SU-DHL-6 (cell line): ENCODE data around the gene PIEZO1.

Source experiments
- H2AFZ ChIP-seq: fragments of 200-600 bp; sonication (generic); 2 replicates; pipeline ENCODE4 v1.6.1; 2014; ENCODE audit warnings: low read depth, mild to moderate bottlenecking, moderate library complexity, mixed read lengths, antibody characterized with exemption, low read length; ENCODE audit not compliant: severe bottlenecking
- H3F3A ChIP-seq: fragments of 200-600 bp; shearing (Covaris generic); 2 replicates; pipeline ENCODE4 v1.6.0; 2016; ENCODE audit warnings: antibody characterized with exemption, mild to moderate bottlenecking; ENCODE audit not compliant: insufficient read depth
- H3K27ac ChIP-seq: fragments of 200-600 bp; sonication (generic); 2 replicates; pipeline ENCODE4 v1.5.1; 2016; ENCODE audit warnings: low read depth, mild to moderate bottlenecking, low read length, moderate library complexity, mixed read lengths
- H3K27me3 ChIP-seq: fragments of 200-600 bp; sonication (generic), shearing (Covaris generic); 2 replicates; pipeline ENCODE4 v1.6.0; 2014; ENCODE audit warnings: mild to moderate bottlenecking, low read length
- H3K36me3 ChIP-seq: fragments of 200-600 bp; sonication (generic); 2 replicates; pipeline ENCODE4 v1.6.1; 2014; ENCODE audit warnings: mild to moderate bottlenecking, low read length, mixed read lengths
- H3K4me2 ChIP-seq: fragments of 300-600, 200-600 bp; shearing (Covaris generic), sonication (generic); 2 replicates; pipeline ENCODE4 v1.6.0; 2014; ENCODE audit warnings: low read length, low read depth, mild to moderate bottlenecking; ENCODE audit not compliant: poor library complexity, severe bottlenecking
- H3K4me3 ChIP-seq: fragments of 200-600 bp; sonication (generic); 2 replicates; pipeline ENCODE4 v1.5.1; 2014; ENCODE audit warnings: antibody characterized with exemption, low read length, mild to moderate bottlenecking, mixed read lengths; ENCODE audit not compliant: insufficient read depth, poor library complexity, severe bottlenecking
- H3K79me2 ChIP-seq: fragments of 200-600 bp; sonication (generic); 2 replicates; pipeline ENCODE4 v1.6.1; 2014; ENCODE audit warnings: mild to moderate bottlenecking, low read length, moderate library complexity; ENCODE audit not compliant: insufficient read depth
- H3K9ac ChIP-seq: fragments of 200-600 bp; sonication (generic); 2 replicates; pipeline ENCODE4 v1.7.0; 2014; ENCODE audit warnings: mild to moderate bottlenecking, low read length
- H3K9me2 ChIP-seq: fragments of 200-600 bp; sonication (generic); replicated peaks from 2 replicates; pipeline ENCODE4 v1.6.1; 2014; ENCODE audit warnings: low read length; ENCODE audit not compliant: insufficient read depth
- H3K9me3 ChIP-seq: fragments of 200-600 bp; sonication (generic); 2 replicates; pipeline ENCODE4 v1.6.1; 2014; ENCODE audit warnings: low read length, mixed read lengths; ENCODE audit not compliant: insufficient read depth
- H4K20me1 ChIP-seq: fragments of 200-600 bp; sonication (generic); 2 replicates; pipeline ENCODE4 v1.6.1; 2014; ENCODE audit warnings: low read depth, mild to moderate bottlenecking, antibody characterized with exemption, low read length, moderate library complexity, mixed read lengths
- EZH2phosphoT487 ChIP-seq: fragments of 200-600 bp; sonication (generic), shearing (Covaris generic); conservative IDR thresholded peaks from 2 replicates; pipeline ENCODE4 v1.6.1; 2018; ENCODE audit warnings: mild to moderate bottlenecking, antibody characterized with exemption, low read length, moderate library complexity, mixed read lengths
- TF ChIP-seq, protein P1 (sequence below): fragments of 200-600 bp; sonication (generic); IDR thresholded peaks from one replicate; pipeline ENCODE4 v1.5.1; 2017; ENCODE audit warnings: antibody characterized with exemption, mild to moderate bottlenecking, low read length, moderate library complexity; ENCODE audit not compliant: insufficient read depth, poor library complexity, severe bottlenecking

PIEZO1 gene

DNA sequence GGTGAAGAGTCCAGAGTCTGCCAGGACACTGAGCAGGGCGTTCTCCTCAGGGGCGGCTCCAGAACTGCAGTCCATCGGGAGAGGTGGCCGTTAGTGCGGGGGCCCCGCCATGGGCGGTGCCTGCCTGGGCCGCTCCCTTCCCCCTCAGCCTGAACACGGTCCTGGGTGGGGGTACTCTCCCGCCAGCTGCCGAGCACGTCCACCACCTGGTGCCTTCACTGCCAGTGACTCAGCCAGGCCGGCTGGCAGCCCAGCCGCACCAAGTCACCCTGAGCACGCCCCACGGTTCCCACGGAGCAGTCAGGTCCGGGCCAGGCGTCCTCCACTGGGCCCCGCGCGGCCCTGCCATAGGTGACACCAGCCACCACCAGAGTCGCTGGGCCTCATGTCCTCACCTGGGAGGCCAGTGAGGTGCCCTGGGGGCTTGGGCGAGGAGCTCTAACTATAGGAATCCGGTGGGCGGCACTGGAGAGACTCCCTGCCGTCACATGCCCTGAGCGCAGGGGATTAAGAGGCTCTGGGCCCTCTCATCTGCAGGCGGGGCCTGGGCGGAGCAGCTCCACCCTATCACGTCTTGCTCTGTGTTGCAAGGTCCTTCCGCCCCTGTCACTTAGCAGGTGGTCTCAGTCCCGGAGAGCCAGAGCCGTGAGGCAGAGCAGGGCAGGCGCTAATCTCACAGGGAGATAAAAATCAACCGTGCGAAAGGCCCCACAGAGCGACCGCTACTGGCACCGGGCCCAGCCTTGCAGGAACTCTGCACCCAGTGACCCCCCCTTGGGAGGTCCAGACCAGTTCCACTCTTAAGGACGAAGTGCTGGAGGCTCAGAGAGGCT, 14.3 kb downstream of the PIEZO1 start:
- Histone ChIP-seq H3K9me3 (no peaks in the 10 kb centered on the region), H3K79me2 (no peaks in the 10 kb centered on the region), H3K27me3 (no peaks in the 10 kb centered on the region), H3K9me2 (no peaks in the 10 kb centered on the region), H3K4me2 (no peak overlapping the region), H3K4me3 (no peak overlapping the region), H3K9ac (no peak overlapping the region), H3K27ac (no peak overlapping the region), H2AFZ (no peak overlapping the region), H4K20me1 (no peaks in the 10 kb centered on the region), H3F3A (no peaks in the 10 kb centered on the region), H3K36me3 (no peaks in the 10 kb centered on the region)
- no peak for TF ChIP-seq EZH2phosphoT487

DNA sequence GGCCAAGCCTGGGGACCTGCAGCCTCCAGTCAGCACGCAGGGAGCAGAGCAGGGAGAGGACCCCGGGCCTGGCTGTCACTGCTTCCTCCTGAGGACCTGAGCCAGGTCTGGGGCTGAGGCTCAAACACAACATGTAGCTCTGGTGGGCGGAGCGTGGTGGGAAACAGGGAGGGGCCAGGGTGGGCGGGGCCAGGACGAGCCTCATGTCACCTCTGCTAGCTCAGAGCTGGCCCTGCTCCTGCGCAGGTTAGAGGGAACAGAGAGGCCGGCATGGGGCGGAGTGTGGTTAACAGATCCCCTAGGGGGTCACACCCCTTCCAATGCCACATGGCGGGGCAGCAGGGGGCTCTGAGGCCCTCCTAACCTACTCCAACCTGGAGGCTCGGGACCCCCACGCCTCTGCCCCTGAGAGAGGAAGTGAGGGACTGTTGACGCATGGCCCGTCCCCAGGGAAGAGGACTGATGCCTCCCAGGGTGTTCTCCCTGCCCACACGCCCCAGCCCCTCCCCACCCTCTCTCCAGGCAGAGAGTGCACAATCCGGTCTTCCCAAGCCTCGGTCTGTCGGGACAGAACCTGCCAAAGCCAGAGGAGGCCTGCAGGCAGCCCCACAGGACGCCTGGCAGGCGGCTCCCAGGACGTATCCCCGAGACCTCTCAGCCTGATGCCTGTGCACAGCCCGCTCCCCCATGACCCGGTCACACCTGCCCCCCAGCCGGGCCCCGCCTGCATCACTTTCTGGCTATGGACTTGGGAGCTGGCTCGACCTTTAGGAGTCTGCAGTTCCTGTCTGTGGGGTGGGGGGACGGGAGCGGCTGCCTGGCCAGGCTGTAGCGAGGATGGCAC, 15.2 kb downstream of the PIEZO1 start:
- Histone ChIP-seq H3K9me2 (no peaks in the 10 kb centered on the region), H3K9ac (no peak overlapping the region), H3K4me2 (no peak overlapping the region), H4K20me1 (no peaks in the 10 kb centered on the region), H3K9me3 (no peaks in the 10 kb centered on the region), H3K36me3 (no peaks in the 10 kb centered on the region), H3K27me3 (no peaks in the 10 kb centered on the region), H3F3A (no peaks in the 10 kb centered on the region), H2AFZ (no peak overlapping the region), H3K79me2 (no peaks in the 10 kb centered on the region), H3K27ac (no peak overlapping the region), H3K4me3 (no peak overlapping the region)
- TF ChIP-seq EZH2phosphoT487, result no peak
- TF ChIP-seq, protein P1, sequence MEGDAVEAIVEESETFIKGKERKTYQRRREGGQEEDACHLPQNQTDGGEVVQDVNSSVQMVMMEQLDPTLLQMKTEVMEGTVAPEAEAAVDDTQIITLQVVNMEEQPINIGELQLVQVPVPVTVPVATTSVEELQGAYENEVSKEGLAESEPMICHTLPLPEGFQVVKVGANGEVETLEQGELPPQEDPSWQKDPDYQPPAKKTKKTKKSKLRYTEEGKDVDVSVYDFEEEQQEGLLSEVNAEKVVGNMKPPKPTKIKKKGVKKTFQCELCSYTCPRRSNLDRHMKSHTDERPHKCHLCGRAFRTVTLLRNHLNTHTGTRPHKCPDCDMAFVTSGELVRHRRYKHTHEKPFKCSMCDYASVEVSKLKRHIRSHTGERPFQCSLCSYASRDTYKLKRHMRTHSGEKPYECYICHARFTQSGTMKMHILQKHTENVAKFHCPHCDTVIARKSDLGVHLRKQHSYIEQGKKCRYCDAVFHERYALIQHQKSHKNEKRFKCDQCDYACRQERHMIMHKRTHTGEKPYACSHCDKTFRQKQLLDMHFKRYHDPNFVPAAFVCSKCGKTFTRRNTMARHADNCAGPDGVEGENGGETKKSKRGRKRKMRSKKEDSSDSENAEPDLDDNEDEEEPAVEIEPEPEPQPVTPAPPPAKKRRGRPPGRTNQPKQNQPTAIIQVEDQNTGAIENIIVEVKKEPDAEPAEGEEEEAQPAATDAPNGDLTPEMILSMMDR, result no peak

DNA sequence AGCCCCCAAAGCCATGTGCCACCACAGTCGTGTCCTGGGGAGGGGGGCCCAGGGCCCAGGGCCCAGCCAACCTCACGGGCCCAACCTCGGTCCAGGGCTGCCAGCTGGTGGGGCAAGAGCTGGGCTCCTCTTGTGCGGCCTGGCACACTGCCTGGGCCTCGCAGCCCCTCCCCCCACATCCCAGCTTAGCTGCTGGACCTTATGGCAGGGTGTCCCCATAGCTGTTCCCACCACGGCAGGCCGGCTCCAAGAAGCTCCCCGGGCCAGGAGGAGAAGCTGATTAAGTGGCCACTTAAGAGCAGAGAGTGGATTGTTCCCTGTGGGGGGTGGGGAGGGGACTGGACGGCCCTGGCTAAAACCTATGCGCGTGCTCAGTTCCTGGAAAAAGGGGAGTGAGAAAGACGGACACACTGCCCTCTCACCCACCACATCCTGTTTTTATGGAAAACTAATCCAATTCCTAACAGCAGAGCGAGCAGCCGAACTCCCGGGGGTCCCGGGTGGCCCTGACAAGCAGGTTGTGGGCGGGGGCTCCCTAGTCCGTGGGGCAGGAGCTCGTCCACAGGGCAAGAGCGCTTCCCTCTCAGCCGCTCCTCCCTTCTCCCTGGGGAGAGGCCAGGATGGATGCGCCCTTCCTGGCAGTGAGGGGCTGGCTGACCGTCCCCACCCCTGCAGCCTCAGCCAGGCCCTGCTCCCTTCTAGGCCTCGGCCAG, 16.8 kb downstream of the PIEZO1 start:
- Histone ChIP-seq H3K4me3 (no peak overlapping the region), H2AFZ (no peak overlapping the region), H3K9me2 (no peaks in the 10 kb centered on the region), H3F3A (no peaks in the 10 kb centered on the region), H3K79me2 (no peaks in the 10 kb centered on the region), H3K36me3 (no peaks in the 10 kb centered on the region), H3K9me3 (no peaks in the 10 kb centered on the region), H3K27me3 (no peaks in the 10 kb centered on the region), H3K4me2 (no peak overlapping the region), H3K27ac (no peak overlapping the region), H4K20me1 (no peaks in the 10 kb centered on the region), H3K9ac (no peak overlapping the region)
- TF ChIP-seq, protein P1, result no peak
- TF ChIP-seq EZH2phosphoT487, result no peak
